Hematopoietic multipotent progenitor cell treated with erythropoietin and hydrocortisone succinate and interleukin-3 and kit ligand, for 17 days (in vitro differentiated cells): Measurements from ENCODE around the gene KRT17.
A peak's percentile ranks its signal among the peaks of the same experiment; 100 is the strongest.

ENCODE experiments used
- DNase-seq: peaks from one replicate; pipeline ENCODE4 v3.0.0-alpha.2; 2015; ENCODE audit warnings: low spot score

The KRT17 gene

GRCh38 chr17:41624208-41625101 is at the start of gene KRT17:
TSS of gene KRT17 (minus strand) at chr17:41624575. CDS start at chr17:41624509, 66 bp downstream.
- no peak for DNase-seq

- DNase-seq: no peak
Measured at GRCh38 chr17:41672153-41672552, 47.8 kb upstream of the KRT17 start.

- no peak for DNase-seq
Measured at GRCh38 chr17:41667280-41668041, 43.1 kb upstream of the KRT17 start.

GRCh38 chr17:41666708-41667279 is 42.4 kb upstream of the KRT17 start:
- peak; percentile 85 for DNase-seq

- no peak for DNase-seq
Measured at GRCh38 chr17:41666237-41666641, 41.9 kb upstream of the KRT17 start.

- DNase-seq: peak; percentile 89
Measured at GRCh38 chr17:41665566-41666236, 41.3 kb upstream of the KRT17 start.

GRCh38 chr17:41664587-41665565 is 40.5 kb upstream of the KRT17 start:
- no peak for DNase-seq

- no peak for DNase-seq
Measured at GRCh38 chr17:41664172-41664457, 39.7 kb upstream of the KRT17 start.

- DNase-seq: no peak
Measured at GRCh38 chr17:41663451-41664171, 39.2 kb upstream of the KRT17 start.

DNA sequence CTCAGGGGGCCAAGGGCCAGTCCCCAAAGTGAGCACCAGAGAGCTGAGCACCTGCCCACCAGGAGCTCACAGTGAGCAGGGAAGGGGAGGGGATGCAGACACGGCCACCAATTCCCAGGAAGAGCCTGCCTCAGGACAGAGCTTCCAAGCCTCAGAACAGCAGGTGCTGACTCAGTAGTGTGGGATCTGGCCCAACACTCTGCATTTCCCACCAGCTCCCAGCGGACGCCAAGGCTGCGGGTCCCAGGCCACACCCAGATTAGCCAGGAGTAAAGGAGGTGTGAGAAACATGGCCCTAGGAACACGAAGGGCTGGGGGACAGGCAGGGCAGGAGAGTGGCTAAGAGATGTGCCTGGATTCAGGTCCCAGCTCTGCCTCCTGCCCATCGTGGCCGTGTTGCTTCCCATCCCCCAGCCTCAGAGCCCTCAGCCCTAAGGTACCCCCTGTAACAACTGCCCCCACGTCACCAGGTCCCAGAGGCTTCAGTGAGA is 35.9 kb upstream of the KRT17 start:
- no peak for DNase-seq

- DNase-seq: no peak
Measured at GRCh38 chr17:41659427-41660212, 35.2 kb upstream of the KRT17 start.

DNA sequence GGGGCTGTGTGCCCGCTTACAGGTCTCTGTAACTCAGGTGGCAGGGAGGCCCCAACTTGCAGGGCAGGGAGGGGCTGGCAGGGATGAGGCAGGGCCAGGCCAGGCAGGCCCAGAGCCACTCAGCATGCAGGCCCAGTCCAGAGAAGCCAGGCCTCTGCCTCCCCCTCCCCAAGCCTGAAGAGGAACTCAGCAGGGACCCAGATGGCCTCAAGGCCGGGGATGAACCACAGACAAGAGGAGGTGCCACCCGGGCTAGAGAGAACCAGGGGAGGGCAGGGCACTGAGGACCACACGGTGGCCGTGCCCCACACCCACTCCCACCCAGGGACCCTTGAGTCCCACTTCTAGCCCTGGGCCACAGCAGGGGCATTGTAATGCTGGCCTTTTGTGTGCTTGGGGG is 34.5 kb upstream of the KRT17 start:
- DNase-seq: no peak

- no peak for DNase-seq
Measured at GRCh38 chr17:41657936-41658335, 33.6 kb upstream of the KRT17 start.

DNA sequence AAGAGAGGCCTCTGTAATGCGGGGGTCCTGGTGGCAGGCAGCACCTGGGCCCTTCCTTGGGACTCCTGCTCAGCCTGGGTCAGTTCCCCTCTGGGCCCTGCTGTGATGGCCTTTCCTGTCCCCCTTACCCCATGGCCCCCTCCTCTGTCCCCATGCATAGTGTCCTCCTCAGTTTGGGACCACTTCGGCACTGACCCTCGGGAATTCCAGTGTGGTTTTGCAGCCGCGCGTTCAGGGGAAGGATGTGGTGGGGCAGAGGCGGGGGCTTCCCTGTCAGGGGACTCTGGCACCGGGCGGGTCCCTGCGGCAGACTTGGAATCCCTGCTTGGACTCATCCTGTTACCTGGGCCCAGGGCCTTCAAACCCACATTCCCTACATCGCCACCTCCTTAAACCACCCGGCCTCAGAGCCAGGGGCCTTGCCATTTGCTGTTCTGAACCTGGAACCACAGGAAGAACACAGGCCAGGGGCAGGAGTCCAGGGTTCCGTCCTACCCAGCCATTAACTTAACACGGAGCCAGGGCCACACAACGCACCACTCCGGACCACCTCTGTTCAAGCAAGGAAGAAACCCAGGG is 32.9 kb upstream of the KRT17 start:
- DNase-seq: no peak

DNA sequence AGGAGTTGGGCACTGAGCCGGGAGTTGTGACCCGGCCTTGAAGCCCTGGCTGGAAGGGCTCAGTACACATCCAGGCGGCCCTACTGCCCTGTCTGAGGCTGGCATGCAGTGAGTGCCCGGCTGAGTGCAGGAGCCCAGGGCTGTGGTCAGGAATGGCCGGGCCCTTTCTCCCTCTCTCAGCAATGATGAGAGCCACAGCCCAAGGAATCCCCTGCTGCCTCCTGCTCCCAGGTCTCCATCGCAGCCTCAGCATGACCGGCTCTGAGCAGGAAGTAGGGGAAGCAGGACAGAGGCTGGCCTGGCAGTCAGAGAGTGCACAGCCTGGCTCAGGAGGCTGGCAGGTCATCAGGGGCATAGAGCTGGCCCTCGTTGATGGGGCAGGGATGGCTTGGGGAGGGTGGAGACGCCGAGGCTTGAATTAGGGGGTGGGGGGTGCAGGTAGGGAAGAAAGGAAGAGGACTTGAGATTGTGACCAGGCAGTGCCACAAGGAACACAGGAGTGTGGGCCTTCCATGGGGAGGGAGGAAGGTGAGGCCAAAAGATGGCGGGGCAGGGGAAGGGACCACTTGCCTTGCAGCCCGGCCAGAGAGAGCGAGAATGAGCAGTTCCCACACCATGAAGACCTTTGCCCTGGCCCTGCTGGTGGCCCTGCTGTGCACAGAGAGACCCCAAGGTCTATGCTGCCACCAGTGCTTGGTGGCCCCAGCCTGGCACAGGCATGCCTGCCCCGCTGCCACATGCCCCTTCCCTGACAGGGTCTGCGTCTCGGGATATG is 32.1 kb upstream of the KRT17 start:
- DNase-seq: no peak

DNA sequence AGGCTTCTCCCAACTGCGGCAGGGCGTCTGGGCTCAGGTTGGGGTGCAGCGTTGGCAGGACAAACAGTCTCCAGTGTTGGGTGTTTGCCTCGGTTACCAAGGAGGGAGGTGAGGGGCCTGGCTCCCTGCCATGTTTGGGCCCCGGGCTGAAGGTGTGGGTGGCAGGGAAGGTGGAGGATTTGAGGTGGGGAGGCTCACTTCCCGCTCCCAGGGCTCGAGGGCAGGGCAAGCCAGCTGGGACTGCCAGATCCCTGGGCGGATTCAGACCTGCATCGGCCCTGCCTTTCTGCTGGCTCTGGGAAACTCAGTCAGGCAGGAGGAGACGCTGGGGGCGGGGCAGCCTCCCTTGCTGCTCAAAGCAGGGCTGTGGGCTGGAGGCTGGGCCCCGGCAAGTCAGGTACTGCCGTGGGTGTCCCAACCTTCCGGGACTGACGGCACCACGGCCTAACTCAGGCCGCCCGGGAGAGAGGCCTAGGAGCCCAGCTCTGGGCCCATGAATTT is 31.3 kb upstream of the KRT17 start:
- no peak for DNase-seq

DNA sequence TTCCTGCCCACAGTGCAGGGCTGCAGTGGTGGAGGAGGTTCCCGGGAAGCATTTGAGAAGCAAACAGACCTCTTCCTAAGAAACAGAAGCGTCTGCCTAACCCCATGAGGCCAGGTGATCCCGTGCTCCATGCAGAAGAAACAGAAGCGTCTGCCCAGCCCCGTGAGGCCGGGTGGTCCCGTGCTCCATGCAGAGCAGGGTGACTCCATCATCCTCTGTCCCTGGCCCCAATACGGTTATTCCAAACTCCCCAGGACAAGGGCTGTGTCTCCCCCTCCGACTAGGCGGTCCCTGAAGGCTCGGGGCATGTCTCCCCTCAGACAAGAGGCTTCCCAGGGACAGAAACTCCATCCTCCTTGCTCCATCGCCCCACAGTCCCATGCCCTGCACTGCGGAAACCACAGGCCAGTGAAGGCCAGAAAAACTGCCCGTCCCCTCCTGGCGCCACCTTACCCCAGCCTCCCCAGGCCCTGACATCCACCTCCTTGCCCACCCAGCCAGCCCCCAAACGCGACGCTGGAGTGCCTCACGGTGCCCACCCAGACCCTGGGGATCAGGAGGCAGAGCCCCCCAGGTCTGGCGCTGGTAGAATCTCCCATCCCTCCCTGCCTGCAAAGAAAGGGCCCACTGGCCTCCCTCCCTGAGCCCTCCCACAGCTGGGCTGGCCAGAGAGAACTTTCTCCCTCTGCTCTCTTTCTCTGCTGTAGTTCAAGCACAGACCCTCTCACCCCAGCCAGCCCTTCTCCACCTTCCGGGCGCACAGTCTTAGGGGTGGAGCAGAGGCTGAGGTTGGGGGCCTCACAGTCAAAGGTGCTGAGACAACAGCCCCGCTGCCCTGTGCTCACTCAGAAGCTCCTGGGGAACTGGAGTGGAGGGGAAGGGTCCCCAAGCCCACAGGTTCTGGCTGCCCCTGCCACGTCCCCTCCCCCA is 30.6 kb upstream of the KRT17 start:
- DNase-seq: no peak
